Measurements from ENCODE around the gene ADAM19.
"Not testable (repeated sequence)": the region's sequence is repeated elsewhere in the genome, so short reads cannot be mapped to it uniquely, and the experiment has no call there.

ADAM19 gene

DNA sequence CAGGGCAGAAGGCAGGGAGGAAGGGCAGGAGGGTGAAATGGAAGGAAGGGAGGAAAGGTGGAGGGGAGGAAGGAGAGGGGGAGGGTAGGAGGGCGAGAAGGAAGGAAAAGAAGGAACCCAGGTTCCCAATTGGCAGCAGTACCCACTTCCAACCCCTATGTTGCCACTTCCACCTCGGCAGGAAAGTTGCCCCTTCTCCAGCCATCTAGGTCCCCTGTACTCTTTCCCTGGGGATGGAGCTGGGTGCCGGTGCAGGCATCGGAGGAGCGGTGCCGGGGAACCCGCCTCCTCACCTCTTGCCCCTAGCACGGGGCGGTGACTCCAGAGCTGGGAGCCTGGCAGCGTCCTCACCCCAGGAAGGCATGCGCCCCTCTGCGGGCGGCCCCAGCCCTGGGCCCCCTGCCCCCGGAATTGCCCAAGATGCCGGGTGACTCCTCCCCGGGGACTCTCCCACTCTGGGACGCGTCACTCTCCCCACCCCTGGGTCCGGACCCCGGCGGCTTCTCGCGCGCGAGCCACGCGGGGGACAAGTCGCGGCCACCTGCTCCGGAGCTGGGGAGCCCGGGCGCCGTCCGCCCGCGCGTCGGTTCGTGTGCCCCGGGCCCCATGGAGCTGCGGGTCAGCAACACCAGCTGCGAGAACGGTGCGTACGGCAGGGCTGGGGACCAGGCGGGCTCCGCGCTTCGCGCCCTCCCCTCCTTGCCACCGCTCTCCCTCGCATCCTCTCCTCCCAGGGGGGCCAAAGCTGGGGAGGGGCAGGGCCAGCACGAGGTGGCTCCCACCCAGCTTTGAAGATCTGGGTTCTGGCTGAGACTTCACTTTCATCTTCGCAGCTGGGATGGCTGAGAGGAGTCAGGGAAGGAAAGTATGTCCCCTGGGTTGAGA, 115.6 kb downstream of the ADAM19 start, which contains the start of gene NIPAL4:
NIPAL4 (plus strand) TSS at position 499 of the 885 bp plus-strand sequence; CDS start at position 607, 108 bp downstream.
- no peak for DNase-seq

GRCh38 chr5:157458835-157459234, 116.7 kb downstream of the ADAM19 start:
- no peak for DNase-seq

GRCh38 chr5:157457391-157457790, 118.2 kb downstream of the ADAM19 start:
- no peak for DNase-seq

- no peak for DNase-seq
These were observed 119.3 kb downstream of the ADAM19 start for GRCh38 chr5:157456301-157456700.

- DNase-seq, result no peak
These were observed 120.5 kb downstream of the ADAM19 start for GRCh38 chr5:157455057-157455456.

DNA sequence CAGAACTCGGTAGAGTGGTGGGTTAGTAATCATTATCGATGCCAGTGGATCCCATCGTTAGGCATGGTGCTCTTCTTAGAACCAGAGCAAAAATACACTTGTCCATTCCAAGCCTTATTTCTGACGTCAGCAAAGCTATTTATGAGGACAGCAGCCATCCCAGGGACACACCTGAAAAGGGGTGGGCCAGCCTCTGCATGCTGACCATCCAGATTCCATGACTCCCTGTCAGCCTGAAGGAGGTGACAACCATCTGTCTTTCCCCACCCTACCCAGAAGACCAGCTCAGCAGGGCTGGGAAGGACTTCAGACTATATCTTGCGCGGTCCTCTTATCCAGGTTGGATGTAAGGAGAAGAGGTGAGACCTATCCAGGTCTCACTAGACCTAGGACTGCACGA, 121.3 kb downstream of the ADAM19 start:
- no peak for DNase-seq

DNA sequence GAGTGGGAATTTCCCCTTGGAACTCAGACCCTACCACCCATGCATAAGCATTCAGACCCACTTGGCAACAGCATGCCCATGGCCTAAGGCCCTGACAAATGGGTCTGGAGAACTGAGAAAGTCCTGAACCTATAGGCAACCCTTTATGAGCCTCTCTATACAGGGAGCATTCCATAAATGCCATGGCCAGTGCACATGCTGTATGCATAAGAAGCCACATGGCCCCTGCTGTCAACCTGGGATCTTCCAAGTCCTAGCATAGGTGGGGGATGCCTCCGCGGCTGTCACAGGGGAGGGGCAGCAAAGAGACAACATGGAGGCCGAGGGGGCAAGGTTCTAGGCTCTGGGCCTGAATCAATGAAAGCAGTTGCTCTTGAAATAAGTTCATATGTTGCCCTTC, 123.8 kb downstream of the ADAM19 start:
- no peak for DNase-seq

GRCh38 chr5:157450024-157450423, 125.6 kb downstream of the ADAM19 start:
- DNase-seq, result no peak

DNA sequence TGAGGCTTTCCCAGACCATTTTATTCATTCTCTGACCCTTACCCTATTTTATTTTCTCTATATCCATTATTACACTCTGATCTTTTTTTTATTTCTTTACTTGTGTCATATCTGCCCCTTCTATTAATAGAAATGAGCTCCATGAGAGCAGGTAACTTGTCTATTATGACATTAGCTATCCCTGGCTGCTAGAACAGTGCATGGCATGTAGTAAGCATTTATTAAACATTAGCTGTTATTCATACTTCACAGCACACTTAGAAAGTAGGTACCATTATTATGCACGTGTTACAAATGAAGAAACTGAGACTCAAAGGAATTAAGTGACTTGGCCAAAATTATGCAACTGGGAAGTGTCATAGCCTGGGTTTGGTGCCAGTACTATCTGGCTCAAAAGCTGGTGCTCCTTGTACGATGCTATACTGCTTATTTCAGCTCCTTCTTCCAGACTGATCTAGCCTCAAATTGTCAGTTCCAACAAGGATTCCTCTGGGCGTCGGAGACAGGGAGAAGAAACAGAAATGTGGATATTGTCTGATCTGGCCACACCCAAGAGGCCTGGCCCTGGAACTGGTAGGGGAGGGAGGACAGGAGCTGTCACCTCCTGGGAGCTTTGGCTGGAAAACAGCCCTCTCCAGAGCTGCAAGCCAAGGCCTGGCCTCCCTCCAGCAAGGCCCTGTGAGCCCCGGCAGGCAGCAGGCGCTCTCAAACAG, 126.4 kb downstream of the ADAM19 start:
- no peak for DNase-seq

DNA sequence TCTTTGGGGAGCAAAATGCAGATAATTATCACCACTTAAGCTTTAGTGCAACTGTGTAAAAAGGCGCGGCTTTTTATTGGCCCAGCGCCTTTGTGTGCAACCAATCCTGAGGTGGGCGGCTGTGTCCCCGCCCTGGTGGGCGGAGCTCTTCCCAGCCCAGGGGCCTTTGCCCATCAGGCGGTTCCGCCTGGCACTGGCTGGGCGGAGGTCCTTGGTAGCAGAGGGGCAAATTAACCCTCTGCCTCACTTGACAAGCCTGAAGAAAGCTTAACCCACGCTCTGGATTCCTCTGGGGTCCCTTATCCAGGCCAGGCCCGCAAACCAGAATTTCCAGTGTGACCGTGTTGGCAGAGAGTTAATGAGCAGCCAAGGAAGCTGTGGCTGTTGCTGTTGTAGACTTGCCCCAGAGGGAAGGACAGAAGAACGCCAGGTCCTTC, 128.4 kb downstream of the ADAM19 start:
- no peak for DNase-seq

DNA sequence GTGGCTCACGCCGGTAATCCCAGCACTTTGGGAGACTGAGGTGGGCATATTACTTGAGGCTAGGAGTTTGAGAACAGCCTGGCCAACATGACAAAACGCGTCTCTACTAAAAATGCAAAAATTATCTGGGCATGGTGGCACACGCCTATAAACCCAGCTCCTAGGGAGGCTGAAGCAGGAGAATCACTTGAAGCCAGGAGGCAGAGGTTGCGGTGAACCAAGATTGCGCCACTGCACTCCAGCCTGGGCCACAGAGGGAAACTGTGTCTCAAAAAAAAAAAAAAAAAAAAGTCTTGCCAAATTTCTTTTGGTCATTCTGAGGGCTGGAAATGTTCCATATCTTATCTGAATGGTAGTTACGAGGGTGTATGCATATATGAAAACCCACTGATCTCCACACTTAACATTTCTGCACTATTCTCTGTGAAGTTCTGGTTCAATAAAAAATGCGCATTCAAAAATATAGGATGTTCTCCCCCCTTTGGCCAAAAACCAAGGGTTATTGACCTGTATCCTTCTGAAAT, 129.1 kb downstream of the ADAM19 start:
- no peak for DNase-seq

GRCh38 chr5:157445745-157446411, 129.7 kb downstream of the ADAM19 start:
- DNase-seq, result no peak

GRCh38 chr5:157444224-157444623, 131.4 kb downstream of the ADAM19 start:
- no peak for DNase-seq

DNA sequence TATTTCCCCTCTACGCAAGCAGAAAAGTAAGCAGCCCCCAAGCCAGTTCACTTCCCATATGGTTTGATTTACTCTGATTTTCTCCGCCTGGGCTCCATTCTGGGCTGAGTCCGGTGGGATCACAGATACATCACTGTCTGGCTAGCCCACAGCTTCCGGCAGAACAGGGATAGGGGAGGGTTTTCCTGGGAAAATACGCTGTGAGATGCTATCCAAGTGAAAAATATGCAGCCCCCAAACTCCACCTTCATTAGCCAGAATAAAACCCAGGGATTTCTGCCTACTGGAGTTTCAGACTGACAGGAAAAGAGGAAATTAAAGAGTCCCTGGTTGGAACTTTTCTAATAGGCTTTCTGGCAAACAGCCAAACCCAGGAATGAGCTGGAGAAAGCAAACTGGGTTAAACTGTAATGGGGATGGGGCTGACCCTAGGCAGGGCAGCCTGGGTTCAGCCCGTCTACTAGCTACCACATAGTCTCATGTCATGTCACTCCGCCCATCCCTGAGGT, 132.5 kb downstream of the ADAM19 start:
- no peak for DNase-seq

GRCh38 chr5:157434096-157434495, 141.5 kb downstream of the ADAM19 start:
- DNase-seq, result no peak

DNA sequence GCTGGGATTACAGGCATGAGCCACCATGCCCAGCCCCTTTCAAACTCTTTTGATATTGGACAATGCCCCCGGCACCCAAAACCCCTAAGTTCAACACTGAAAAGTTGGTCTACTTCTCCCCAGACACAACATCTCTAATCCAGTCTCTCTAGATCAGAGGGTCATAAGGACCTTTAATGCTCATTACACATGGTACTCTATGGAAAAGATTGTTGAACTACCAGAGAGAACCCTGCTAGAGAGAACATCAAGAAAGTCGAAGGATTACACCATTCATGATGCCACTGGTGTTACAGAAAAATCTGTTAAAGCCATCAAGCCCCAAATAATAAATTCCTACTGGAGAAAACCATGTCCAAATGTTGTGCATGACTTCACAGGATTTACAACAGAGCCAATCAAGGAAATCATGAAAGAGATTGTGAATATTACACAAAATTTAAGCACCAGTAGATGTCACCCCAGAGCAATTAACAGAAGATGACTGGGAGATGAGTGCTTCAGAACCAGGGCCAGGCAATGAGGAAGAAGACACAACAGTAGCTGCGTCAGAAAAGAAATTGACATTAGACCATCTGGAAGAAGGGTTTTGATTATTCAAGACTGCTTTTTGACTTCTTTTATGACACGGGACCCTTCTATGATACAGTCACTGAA, 143.9 kb downstream of the ADAM19 start:
- peak; percentile 9 for DNase-seq

- not testable (repeated sequence) for DNase-seq
These were observed 145.7 kb downstream of the ADAM19 start for GRCh38 chr5:157429920-157430319.
